HepG2 (cell line): Measurements from ENCODE around the gene GOLGB1. TPM values are rescaled to one million over a fixed set of nuclear protein-coding genes. Genes with fewer than 3 reads are reported as not detected.

Source experiments
- ATAC-seq: fragments of 200-7000 bp; cut with Tn5 transposase; 3 replicates; pipeline ENCODE4 v1.9.1; 2020; ENCODE audit warnings: mild to moderate bottlenecking, moderate library complexity
- BruUV-seq: library from RNA; stranded (reverse); fragments of 400-500 nt; replicated peaks from 2 replicates; lab custom pipeline; 2021; lab: Mats Ljungman, UMichigan
- CTCF ChIA-PET: fragments of 300-600 bp; formaldehyde crosslinking; extraction: SDS; loops from one replicate; lab custom pipeline; 2021; ENCODE audit warnings: low total read pairs, inconsistent platforms, low intra/inter-chr PET ratio; lab: Yijun Ruan, JAX
- POLR2A ChIA-PET: fragments of 350-600 bp; sonication (Branson Sonifier 250); formaldehyde crosslinking; loops from one replicate; lab custom pipeline; 2020; ENCODE audit warnings: antibody characterized with exemption, inconsistent platforms; lab: Yijun Ruan, JAX
- DNase-seq: peaks from one replicate; pipeline ENCODE4 v3.0.0-alpha.2; 2015; ENCODE audit warnings: low spot score
- FAIRE-seq: peaks from 3 replicates; lab custom pipeline; 2011; peaks lifted over from hg19 to GRCh38; lab: Jason Lieb, UNC
- H2AFZ ChIP-seq: one replicate; pipeline ENCODE4 v1.6.1; 2011; ENCODE audit warnings: low read length, inconsistent platforms
- H3K27ac ChIP-seq: fragments of 300-600 bp; 3 replicates; pipeline ENCODE4 v1.8.0; 2011; ENCODE audit warnings: mixed run types, mild to moderate bottlenecking, mixed read lengths, low read length, inconsistent platforms; ENCODE audit not compliant: insufficient read depth; ENCODE audit errors: extremely low read length
- H3K27me3 ChIP-seq, 2 experiments: fragments of 200-600 bp in 1 of 2; 2 replicates in 1 of 2; 3 replicates in 1 of 2; pipeline versions ENCODE4 v1.6.0 to v1.8.0; 2011; ENCODE audit warnings: low read length in 2 of 2, mild to moderate bottlenecking in 2 of 2, moderate library complexity in 2 of 2, inconsistent platforms in 1 of 2; ENCODE audit not compliant: insufficient read depth in 2 of 2, control insufficient read depth in 1 of 2
- H3K36me3 ChIP-seq, 2 experiments: fragments of 200-600 bp in 1 of 2; replicated peaks in 1 of 2; 2 replicates in 1 of 2; 3 replicates in 1 of 2; pipeline versions ENCODE4 v1.5.1 to v1.8.0; 2011; ENCODE audit warnings: low read length in 2 of 2, inconsistent platforms in 1 of 2; ENCODE audit not compliant: insufficient read depth in 2 of 2, control insufficient read depth in 1 of 2
- H3K4me1 ChIP-seq: 2 replicates; pipeline ENCODE4 v1.5.1; 2012; ENCODE audit warnings: low read length, inconsistent platforms; ENCODE audit not compliant: insufficient read depth
- H3K4me2 ChIP-seq: 2 replicates; pipeline ENCODE4 v1.6.0; 2011; ENCODE audit warnings: low read depth, low read length, inconsistent platforms
- H3K4me3 ChIP-seq, 3 experiments: fragments of 200-600 bp in 1 of 3; sonication (generic), shearing (Covaris generic) in 1 of 3; replicated peaks in 1 of 3; 2 replicates each; pipeline ENCODE4 v1.5.1; 2011 to 2016; ENCODE audit warnings: low read length in 3 of 3, inconsistent platforms in 2 of 3, low read depth in 2 of 3, mild to moderate bottlenecking in 2 of 3, control low read depth in 1 of 3, mixed read lengths in 1 of 3; ENCODE audit not compliant: insufficient read depth in 1 of 3
- H3K79me2 ChIP-seq: one replicate; pipeline ENCODE4 v1.6.1; 2011; ENCODE audit warnings: low read length, inconsistent platforms; ENCODE audit not compliant: insufficient read depth
- H3K9ac ChIP-seq: 2 replicates; pipeline ENCODE4 v1.6.0; 2011; ENCODE audit warnings: mild to moderate bottlenecking, low read depth, low read length, inconsistent platforms; ENCODE audit not compliant: insufficient read depth
- H3K9me3 ChIP-seq: 2 replicates; pipeline ENCODE4 v1.5.1; 2012; ENCODE audit warnings: mild to moderate bottlenecking, low read length
- H4K20me1 ChIP-seq: 2 replicates; pipeline ENCODE4 v1.6.0; 2011; ENCODE audit warnings: inconsistent platforms, mild to moderate bottlenecking, low read length, moderate library complexity; ENCODE audit not compliant: insufficient read depth
- GABPB1 ChIP-seq: IDR thresholded peaks from 2 replicates; pipeline ENCODE4 v1.6.1; 2016; ENCODE audit warnings: mild to moderate bottlenecking, missing genetic modification reagents, moderate library complexity, missing compliant biosample characterization
- ISL2 ChIP-seq: sonication (generic); formaldehyde crosslinking; IDR thresholded peaks from 2 replicates; pipeline ENCODE4 v1.5.0; 2020; ENCODE audit warnings: missing genetic modification reagents
- NFIC ChIP-seq: IDR thresholded peaks from 2 replicates; pipeline ENCODE4 v1.6.1; 2012; ENCODE audit warnings: mild to moderate bottlenecking, low read length, inconsistent platforms
- PAWR ChIP-seq: sonication (generic); formaldehyde crosslinking; IDR thresholded peaks from 2 replicates; pipeline ENCODE4 v1.4.0; 2020; ENCODE audit warnings: missing genetic modification reagents, mild to moderate bottlenecking, borderline replicate concordance
- ZIK1 ChIP-seq: sonication (generic); formaldehyde crosslinking; IDR thresholded peaks from 2 replicates; pipeline ENCODE4 v1.5.0; 2020; ENCODE audit warnings: mild to moderate bottlenecking, low read depth, missing genetic modification reagents, borderline replicate concordance
- ZNF224 ChIP-seq: sonication (generic); formaldehyde crosslinking; IDR thresholded peaks from 2 replicates; pipeline ENCODE4 v1.5.0; 2020; ENCODE audit warnings: mild to moderate bottlenecking, missing genetic modification reagents
- ZNF260 ChIP-seq: sonication (generic); formaldehyde crosslinking; IDR thresholded peaks from 2 replicates; pipeline ENCODE4 v1.4.0; 2020; ENCODE audit warnings: missing genetic modification reagents, low read depth, mild to moderate bottlenecking, borderline replicate concordance
- ZNF567 ChIP-seq: sonication (generic); formaldehyde crosslinking; IDR thresholded peaks from 2 replicates; pipeline ENCODE4 v1.8.1; 2023; ENCODE audit warnings: mild to moderate bottlenecking, missing genetic modification reagents, borderline replicate concordance
- ZNF615 ChIP-seq: sonication (generic); formaldehyde crosslinking; IDR thresholded peaks from 2 replicates; pipeline ENCODE4 v1.5.0; 2020; ENCODE audit warnings: mild to moderate bottlenecking, missing genetic modification reagents, borderline replicate concordance
- ZNF710 ChIP-seq: sonication (generic); formaldehyde crosslinking; IDR thresholded peaks from 2 replicates; pipeline ENCODE4 v1.5.0; 2020; ENCODE audit warnings: mild to moderate bottlenecking, missing genetic modification reagents, borderline replicate concordance
- ZNF749 ChIP-seq: sonication (generic); formaldehyde crosslinking; IDR thresholded peaks from 2 replicates; pipeline ENCODE4 v1.8.0; 2022; ENCODE audit warnings: mild to moderate bottlenecking, missing genetic modification reagents, moderate library complexity, borderline replicate concordance
- in situ Hi-C: cut with HindIII; loops from 2 replicates; pipeline ENCODE4 v1.10.0; 2017; ENCODE audit warnings: low pct_unique_long_range_greater_than_20kb; ENCODE audit not compliant: extremely low pct_ligation_motif_present
- intact Hi-C: fragments of 100-400 bp; cut with micrococcal nuclease; formaldehyde crosslinking; loops from one replicate; pipeline ENCODE4 v1.10.0; 2022; ENCODE audit not compliant: unreplicated experiment
- polyA plus RNA-seq, 8 experiments: library from polyadenylated mRNA; depleted of rRNA in 3 of 8; stranded (reverse) in 7 of 8; unstranded in 1 of 8; fragments of >200 nt; fragmentation: Illumina TruSeq in 4 of 8; extraction: Trizol in 4 of 8; gene quantifications; 2 replicates each; pipeline versions ENCODE4 v1.2.1 to v1.2.3, GENCODE V29; 2011 to 2016; ENCODE audit warnings: low read depth in 4 of 8, missing spikeins in 1 of 8, mixed read lengths in 1 of 8; ENCODE audit not compliant: insufficient read depth in 1 of 8
- total RNA-seq, 5 experiments: library from RNA; depleted of rRNA; stranded (reverse); fragments of >200 nt; fragmentation: Illumina TruSeq; extraction: Trizol; gene quantifications; 2 replicates each; pipeline ENCODE4 v1.2.3, GENCODE V29; 2016; ENCODE audit warnings: low read depth in 1 of 5
- TF ChIP-seq, protein P1 (sequence below): sonication (generic); formaldehyde crosslinking; IDR thresholded peaks from 2 replicates; pipeline ENCODE4; 2020; ENCODE audit warnings: missing genetic modification reagents, mild to moderate bottlenecking, borderline replicate concordance
- TF ChIP-seq, protein P2 (sequence below): sonication (generic); formaldehyde crosslinking; IDR thresholded peaks from 2 replicates; pipeline ENCODE4 v1.8.0; 2022; ENCODE audit warnings: missing genetic modification reagents, mild to moderate bottlenecking, borderline replicate concordance

Gene GOLGB1
- total and polyA plus RNA-seq, 2 of the 13 experiments (the other 11 are each of a cell fraction or from before 2014, with no cell fraction given): 13.1 to 39.5 TPM

DNA sequence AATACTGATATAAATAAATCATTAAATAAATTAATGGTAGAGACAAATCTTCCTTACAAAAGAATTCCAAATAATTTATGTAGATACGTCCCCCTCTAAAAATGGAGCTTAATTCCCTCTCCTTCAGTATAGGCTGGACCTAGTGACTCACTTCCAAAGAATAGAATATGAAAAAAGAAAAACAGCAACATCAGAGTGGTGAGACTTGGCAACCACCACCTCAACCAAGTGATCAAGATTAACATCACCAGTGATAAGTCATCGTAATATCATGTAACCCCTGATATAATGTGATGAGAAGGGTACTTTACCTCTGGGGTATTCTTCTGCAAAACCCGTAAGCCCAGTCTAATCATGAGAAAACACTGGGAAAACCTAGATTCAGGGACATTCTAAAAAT lies 13.4 kb downstream of the GOLGB1 start (continued):
- TF ChIP-seq, protein P1, sequence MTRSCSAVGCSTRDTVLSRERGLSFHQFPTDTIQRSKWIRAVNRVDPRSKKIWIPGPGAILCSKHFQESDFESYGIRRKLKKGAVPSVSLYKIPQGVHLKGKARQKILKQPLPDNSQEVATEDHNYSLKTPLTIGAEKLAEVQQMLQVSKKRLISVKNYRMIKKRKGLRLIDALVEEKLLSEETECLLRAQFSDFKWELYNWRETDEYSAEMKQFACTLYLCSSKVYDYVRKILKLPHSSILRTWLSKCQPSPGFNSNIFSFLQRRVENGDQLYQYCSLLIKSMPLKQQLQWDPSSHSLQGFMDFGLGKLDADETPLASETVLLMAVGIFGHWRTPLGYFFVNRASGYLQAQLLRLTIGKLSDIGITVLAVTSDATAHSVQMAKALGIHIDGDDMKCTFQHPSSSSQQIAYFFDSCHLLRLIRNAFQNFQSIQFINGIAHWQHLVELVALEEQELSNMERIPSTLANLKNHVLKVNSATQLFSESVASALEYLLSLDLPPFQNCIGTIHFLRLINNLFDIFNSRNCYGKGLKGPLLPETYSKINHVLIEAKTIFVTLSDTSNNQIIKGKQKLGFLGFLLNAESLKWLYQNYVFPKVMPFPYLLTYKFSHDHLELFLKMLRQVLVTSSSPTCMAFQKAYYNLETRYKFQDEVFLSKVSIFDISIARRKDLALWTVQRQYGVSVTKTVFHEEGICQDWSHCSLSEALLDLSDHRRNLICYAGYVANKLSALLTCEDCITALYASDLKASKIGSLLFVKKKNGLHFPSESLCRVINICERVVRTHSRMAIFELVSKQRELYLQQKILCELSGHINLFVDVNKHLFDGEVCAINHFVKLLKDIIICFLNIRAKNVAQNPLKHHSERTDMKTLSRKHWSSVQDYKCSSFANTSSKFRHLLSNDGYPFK (CRISPR knock-in tag): no peak

DNA sequence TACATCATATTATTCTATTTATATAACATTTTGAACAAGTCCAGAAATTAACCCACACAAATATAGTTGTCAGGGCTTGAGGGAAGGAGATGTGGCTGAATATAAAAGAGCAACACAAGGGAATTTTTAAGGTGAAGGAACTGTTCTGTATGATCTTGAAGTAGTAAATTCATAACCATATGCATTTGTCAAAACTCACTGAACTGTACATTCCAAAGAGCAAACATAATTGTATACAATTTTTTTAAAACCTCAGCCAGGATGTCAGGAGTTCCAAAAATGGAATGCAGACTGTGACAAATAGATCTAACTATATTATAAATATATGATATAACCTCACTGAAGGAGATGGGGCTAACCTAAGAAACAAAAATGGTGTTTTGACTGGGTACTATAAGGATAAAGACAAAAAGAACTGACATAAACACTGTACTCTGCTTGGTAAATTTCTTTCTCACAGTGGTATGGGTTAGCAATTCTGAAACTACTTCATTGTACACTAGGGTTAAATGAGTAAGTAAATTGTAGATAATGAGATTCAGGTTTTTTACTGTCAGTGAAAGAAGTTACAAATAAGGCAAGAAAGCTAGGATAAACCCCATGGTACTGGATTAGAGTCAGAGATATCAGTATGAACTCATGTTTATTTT lies 14.4 kb downstream of the GOLGB1 start:
- peaks cover 81% of the 10 kb centered on the region for H3K79me2 ChIP-seq
- DNase-seq (no peak), ATAC-seq (no peak), FAIRE-seq (no peak)
- H3K9ac ChIP-seq: no peak overlapping the region
- ChIA-PET POLR2A (no interaction called here), CTCF (no interaction called here)
- no TSS peak for BruUV-seq
- H3K4me3 ChIP-seq: no peak overlapping the region
- no peaks in the 10 kb centered on the region for H3K4me1 ChIP-seq
- in situ Hi-C loops: no loop called here
- H3K9me3 ChIP-seq: no peaks in the 10 kb centered on the region
- no peak overlapping the region for H3K4me2 ChIP-seq
- no peak overlapping the region for H2AFZ ChIP-seq
- H4K20me1 ChIP-seq: peaks cover 22% of the 10 kb centered on the region
- H3K36me3 ChIP-seq: peaks cover 2 to 14% of the 10 kb centered on the region in 2 experiments; a peak in 3 of 5 replicates
- no peaks in the 10 kb centered on the region for H3K27me3 ChIP-seq
- intact Hi-C loops: no loop called here
- no peak overlapping the region for H3K27ac ChIP-seq
- TF ChIP-seq ZNF567 (CRISPR knock-in tag) (no peak), ZNF749 (no peak), GABPB1 (CRISPR knock-in tag) (no peak), ZNF224 (CRISPR knock-in tag) (no peak), NFIC (no peak), ZIK1 (CRISPR knock-in tag) (no peak), ZNF710 (CRISPR knock-in tag) (no peak), PAWR (CRISPR knock-in tag) (no peak), ISL2 (CRISPR knock-in tag) (no peak), ZNF615 (CRISPR knock-in tag) (no peak), ZNF260 (CRISPR knock-in tag) (no peak)
- TF ChIP-seq, protein P2, sequence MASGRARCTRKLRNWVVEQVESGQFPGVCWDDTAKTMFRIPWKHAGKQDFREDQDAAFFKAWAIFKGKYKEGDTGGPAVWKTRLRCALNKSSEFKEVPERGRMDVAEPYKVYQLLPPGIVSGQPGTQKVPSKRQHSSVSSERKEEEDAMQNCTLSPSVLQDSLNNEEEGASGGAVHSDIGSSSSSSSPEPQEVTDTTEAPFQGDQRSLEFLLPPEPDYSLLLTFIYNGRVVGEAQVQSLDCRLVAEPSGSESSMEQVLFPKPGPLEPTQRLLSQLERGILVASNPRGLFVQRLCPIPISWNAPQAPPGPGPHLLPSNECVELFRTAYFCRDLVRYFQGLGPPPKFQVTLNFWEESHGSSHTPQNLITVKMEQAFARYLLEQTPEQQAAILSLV: no peak
